ENCODE measurements around the gene FLNC. TPM values are rescaled to one million over a fixed set of nuclear protein-coding genes. Genes with fewer than 3 reads are reported as not detected.

The FLNC gene
- total and polyA plus RNA-seq, 9 of the 15 experiments (the other 6 are each of a cell fraction or from before 2014, with no cell fraction given): 0.90 to 155 (median 28.8) TPM

DNA sequence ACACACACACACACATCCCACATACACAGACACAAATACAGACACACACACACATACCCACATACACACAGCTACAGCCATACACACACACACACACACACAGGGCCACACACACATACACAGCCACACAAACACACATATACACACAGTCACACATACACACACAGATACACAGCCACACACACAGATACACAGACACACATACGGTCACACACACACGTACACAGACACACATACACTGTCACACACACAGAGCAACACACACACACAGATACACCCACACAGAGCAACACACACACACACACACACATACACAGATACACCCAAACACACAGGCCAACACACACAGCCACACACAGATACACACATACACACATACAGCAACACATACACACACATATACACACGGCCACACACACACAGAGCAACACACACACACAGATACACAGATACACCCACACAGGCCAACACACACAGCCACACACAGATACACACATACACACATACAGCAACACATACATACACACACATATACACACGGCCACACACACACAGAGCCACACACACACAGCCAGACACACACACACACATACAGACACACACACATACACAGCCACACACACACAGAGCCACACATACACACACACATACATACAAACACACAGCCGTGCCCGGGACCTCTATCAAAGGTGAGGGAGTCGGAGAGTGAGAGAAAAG, 58.0 kb downstream of the FLNC start (continued):
- TF ChIP-seq MLLT1 (IDR thresholded peaks at IDR 0.05) (0 out of 4 replicates have a peak, but pooled peaks of 1 of the 2 experiments have one; percentile 19), HLTF (IDR thresholded peaks at IDR 0.05) (0 out of 2 replicates have a peak, but pooled peaks have one; percentile 11), THRB (CRISPR knock-in tag; conservative IDR thresholded peaks at IDR 0.05) (0 out of 2 replicates have a peak, but pooled peaks have one; percentile 29), FOXK2 (conservative IDR thresholded peaks at IDR 0.05 in 1 of 2, IDR thresholded peaks at IDR 0.05 in 1 of 2; ENCODE audit: low read depth in 2 of 2) (0 out of 4 replicates have a peak, but pooled peaks have one; percentile 13 to 28), PHF21A (IDR thresholded peaks at IDR 0.05; ENCODE audit: borderline replicate concordance, low read depth) (0 out of 2 replicates have a peak, but pooled peaks have one; percentile 56), ATF2 (CRISPR knock-in tag; IDR thresholded peaks at IDR 0.05) (0 out of 2 replicates have a peak, but pooled peaks have one; percentile 19)
- TF ChIP-seq, protein P1, sequence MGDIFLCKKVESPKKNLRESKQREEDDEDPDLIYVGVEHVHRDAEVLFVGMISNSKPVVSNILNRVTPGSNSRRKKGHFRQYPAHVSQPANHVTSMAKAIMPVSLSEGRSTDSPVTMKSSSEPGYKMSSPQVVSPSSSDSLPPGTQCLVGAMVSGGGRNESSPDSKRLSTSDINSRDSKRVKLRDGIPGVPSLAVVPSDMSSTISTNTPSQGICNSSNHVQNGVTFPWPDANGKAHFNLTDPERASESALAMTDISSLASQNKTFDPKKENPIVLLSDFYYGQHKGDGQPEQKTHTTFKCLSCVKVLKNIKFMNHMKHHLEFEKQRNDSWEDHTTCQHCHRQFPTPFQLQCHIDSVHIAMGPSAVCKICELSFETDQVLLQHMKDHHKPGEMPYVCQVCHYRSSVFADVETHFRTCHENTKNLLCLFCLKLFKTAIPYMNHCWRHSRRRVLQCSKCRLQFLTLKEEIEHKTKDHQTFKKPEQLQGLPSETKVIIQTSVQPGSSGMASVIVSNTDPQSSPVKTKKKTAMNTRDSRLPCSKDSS (IDR thresholded peaks at IDR 0.05; ENCODE audit: low read depth, partially characterized antibody): no peak
